WTC11 (cell line): ENCODE data around the gene TMEM117.

Experiments
- ARID4B ChIP-seq: sonication (generic); formaldehyde crosslinking; IDR thresholded peaks from 2 replicates; pipeline ENCODE4 v1.8.0; 2023; ENCODE audit warnings: missing genetic modification reagents, mild to moderate bottlenecking, borderline replicate concordance
- CREM ChIP-seq: sonication (generic); formaldehyde crosslinking; IDR thresholded peaks from 2 replicates; pipeline ENCODE4 v1.8.1; 2022; ENCODE audit warnings: mild to moderate bottlenecking, missing genetic modification reagents, moderate library complexity
- CTCF ChIP-seq: fragments of 200-600 bp; IDR thresholded peaks from 2 replicates; pipeline ENCODE4 v1.8.0; 2022; ENCODE audit warnings: antibody characterized with exemption
- MYBL2 ChIP-seq: sonication (generic); formaldehyde crosslinking; IDR thresholded peaks from 2 replicates; pipeline ENCODE4 v1.8.1; 2023; ENCODE audit warnings: mild to moderate bottlenecking, moderate library complexity, missing genetic modification reagents

- TF ChIP-seq ARID4B (CRISPR knock-in tag) (no peak), CREM (CRISPR knock-in tag) (no peak), MYBL2 (CRISPR knock-in tag) (no peak), CTCF (no peak)
Observed at GRCh38 chr12:44019118-44019517, 183.2 kb downstream of the TMEM117 start.
